Astrocyte (in vitro differentiated cells and primary cell): ENCODE measurements around the gene KIAA0513.

Experiments used
- CTCF ChIP-seq: IDR thresholded peaks from 2 replicates; pipeline ENCODE4 v1.5.1; 2011; ENCODE audit warnings: low read depth, mild to moderate bottlenecking, inconsistent platforms, low read length, moderate library complexity; ENCODE audit not compliant: insufficient read depth
- EZH2 ChIP-seq: IDR thresholded peaks from 2 replicates; pipeline ENCODE4 v1.6.1; 2012; ENCODE audit warnings: mild to moderate bottlenecking, low read length, inconsistent platforms; ENCODE audit not compliant: insufficient read depth

GRCh38 chr16:85017151-85017550 lies 10.4 kb upstream of the KIAA0513 start:
- TF ChIP-seq CTCF (no peak), EZH2 (no peak)
